Kidney capillary endothelial cell (primary cell): Measurements from ENCODE around the gene EMID1.
"Not testable (repeated sequence)": the region's sequence is repeated elsewhere in the genome, so short reads cannot be mapped to it uniquely, and the experiment has no call there.

ENCODE experiments used
- DNase-seq: peaks from one replicate; pipeline ENCODE4 v3.0.0-alpha.2; 2018; ENCODE audit warnings: low spot score

The EMID1 gene

GRCh38 chr22:29211466-29211865, 5.8 kb downstream of the EMID1 start:
- no peak for DNase-seq

GRCh38 chr22:29212743-29213142, 7.0 kb downstream of the EMID1 start:
- DNase-seq: no peak

GRCh38 chr22:29213493-29213892, 7.8 kb downstream of the EMID1 start:
- DNase-seq: no peak

GRCh38 chr22:29214232-29214631, 8.5 kb downstream of the EMID1 start:
- no peak for DNase-seq

GRCh38 chr22:29215012-29215860, 9.5 kb downstream of the EMID1 start:
- DNase-seq: no peak

GRCh38 chr22:29216011-29216872, 10.5 kb downstream of the EMID1 start:
- DNase-seq: no peak

GRCh38 chr22:29216873-29217666, 11.4 kb downstream of the EMID1 start:
- DNase-seq: no peak

- DNase-seq: no peak
Measured at GRCh38 chr22:29217827-29218757, 12.4 kb downstream of the EMID1 start.

- no peak for DNase-seq
Measured at GRCh38 chr22:29218758-29219408, 13.2 kb downstream of the EMID1 start.

- DNase-seq: not testable (repeated sequence)
Measured at GRCh38 chr22:29219409-29219782, 13.7 kb downstream of the EMID1 start.

GRCh38 chr22:29219881-29220670, 14.4 kb downstream of the EMID1 start:
- DNase-seq: no peak

GRCh38 chr22:29224121-29224858, 18.6 kb downstream of the EMID1 start:
- no peak for DNase-seq

GRCh38 chr22:29224859-29225410, 19.2 kb downstream of the EMID1 start:
- no peak for DNase-seq

GRCh38 chr22:29225422-29226090, 19.9 kb downstream of the EMID1 start:
- DNase-seq: no peak

GRCh38 chr22:29226351-29226981, 20.8 kb downstream of the EMID1 start:
- DNase-seq: no peak

GRCh38 chr22:29230972-29231875, 25.5 kb downstream of the EMID1 start:
- no peak for DNase-seq
